SU-DHL-6 (cell line): ENCODE measurements around the gene TPSB2.

Experiments used
- H2AFZ ChIP-seq: fragments of 200-600 bp; sonication (generic); 2 replicates; pipeline ENCODE4 v1.6.1; 2014; ENCODE audit warnings: low read depth, mild to moderate bottlenecking, moderate library complexity, mixed read lengths, antibody characterized with exemption, low read length; ENCODE audit not compliant: severe bottlenecking
- H3F3A ChIP-seq: fragments of 200-600 bp; shearing (Covaris generic); 2 replicates; pipeline ENCODE4 v1.6.0; 2016; ENCODE audit warnings: antibody characterized with exemption, mild to moderate bottlenecking; ENCODE audit not compliant: insufficient read depth
- H3K27ac ChIP-seq: fragments of 200-600 bp; sonication (generic); 2 replicates; pipeline ENCODE4 v1.5.1; 2016; ENCODE audit warnings: low read depth, mild to moderate bottlenecking, low read length, moderate library complexity, mixed read lengths
- H3K27me3 ChIP-seq: fragments of 200-600 bp; sonication (generic), shearing (Covaris generic); 2 replicates; pipeline ENCODE4 v1.6.0; 2014; ENCODE audit warnings: mild to moderate bottlenecking, low read length
- H3K36me3 ChIP-seq: fragments of 200-600 bp; sonication (generic); 2 replicates; pipeline ENCODE4 v1.6.1; 2014; ENCODE audit warnings: mild to moderate bottlenecking, low read length, mixed read lengths
- H3K4me2 ChIP-seq: fragments of 300-600, 200-600 bp; shearing (Covaris generic), sonication (generic); 2 replicates; pipeline ENCODE4 v1.6.0; 2014; ENCODE audit warnings: low read length, low read depth, mild to moderate bottlenecking; ENCODE audit not compliant: poor library complexity, severe bottlenecking
- H3K4me3 ChIP-seq: fragments of 200-600 bp; sonication (generic); 2 replicates; pipeline ENCODE4 v1.5.1; 2014; ENCODE audit warnings: antibody characterized with exemption, low read length, mild to moderate bottlenecking, mixed read lengths; ENCODE audit not compliant: insufficient read depth, poor library complexity, severe bottlenecking
- H3K79me2 ChIP-seq: fragments of 200-600 bp; sonication (generic); 2 replicates; pipeline ENCODE4 v1.6.1; 2014; ENCODE audit warnings: mild to moderate bottlenecking, low read length, moderate library complexity; ENCODE audit not compliant: insufficient read depth
- H3K9ac ChIP-seq: fragments of 200-600 bp; sonication (generic); 2 replicates; pipeline ENCODE4 v1.7.0; 2014; ENCODE audit warnings: mild to moderate bottlenecking, low read length
- H3K9me2 ChIP-seq: fragments of 200-600 bp; sonication (generic); replicated peaks from 2 replicates; pipeline ENCODE4 v1.6.1; 2014; ENCODE audit warnings: low read length; ENCODE audit not compliant: insufficient read depth
- H3K9me3 ChIP-seq: fragments of 200-600 bp; sonication (generic); 2 replicates; pipeline ENCODE4 v1.6.1; 2014; ENCODE audit warnings: low read length, mixed read lengths; ENCODE audit not compliant: insufficient read depth
- H4K20me1 ChIP-seq: fragments of 200-600 bp; sonication (generic); 2 replicates; pipeline ENCODE4 v1.6.1; 2014; ENCODE audit warnings: low read depth, mild to moderate bottlenecking, antibody characterized with exemption, low read length, moderate library complexity, mixed read lengths
- EZH2phosphoT487 ChIP-seq: fragments of 200-600 bp; sonication (generic), shearing (Covaris generic); conservative IDR thresholded peaks from 2 replicates; pipeline ENCODE4 v1.6.1; 2018; ENCODE audit warnings: mild to moderate bottlenecking, antibody characterized with exemption, low read length, moderate library complexity, mixed read lengths
- TF ChIP-seq, protein P1 (sequence below): fragments of 200-600 bp; sonication (generic); IDR thresholded peaks from one replicate; pipeline ENCODE4 v1.5.1; 2017; ENCODE audit warnings: antibody characterized with exemption, mild to moderate bottlenecking, low read length, moderate library complexity; ENCODE audit not compliant: insufficient read depth, poor library complexity, severe bottlenecking

TPSB2 gene

DNA sequence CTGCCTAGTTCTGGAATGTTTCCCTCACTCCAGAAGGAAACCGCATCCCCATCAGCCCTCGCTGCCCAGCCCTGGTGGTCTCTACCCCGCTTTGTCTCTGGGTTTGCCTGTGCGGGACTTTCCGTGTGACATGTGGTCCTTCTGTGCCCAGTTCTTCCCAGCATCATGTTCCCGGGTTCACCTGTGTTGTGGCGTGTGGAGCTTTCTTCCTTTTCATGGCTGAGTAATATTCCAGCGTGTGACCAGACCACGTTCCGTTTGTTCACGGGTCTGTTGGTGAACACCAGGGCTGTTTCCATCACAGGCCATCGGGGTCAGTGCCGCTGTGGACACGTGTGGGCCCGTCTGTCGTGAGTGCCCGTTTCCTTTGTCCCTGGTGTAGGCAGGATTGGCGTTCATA lies 45.0 kb downstream of the TPSB2 start:
- TF ChIP-seq, protein P1, sequence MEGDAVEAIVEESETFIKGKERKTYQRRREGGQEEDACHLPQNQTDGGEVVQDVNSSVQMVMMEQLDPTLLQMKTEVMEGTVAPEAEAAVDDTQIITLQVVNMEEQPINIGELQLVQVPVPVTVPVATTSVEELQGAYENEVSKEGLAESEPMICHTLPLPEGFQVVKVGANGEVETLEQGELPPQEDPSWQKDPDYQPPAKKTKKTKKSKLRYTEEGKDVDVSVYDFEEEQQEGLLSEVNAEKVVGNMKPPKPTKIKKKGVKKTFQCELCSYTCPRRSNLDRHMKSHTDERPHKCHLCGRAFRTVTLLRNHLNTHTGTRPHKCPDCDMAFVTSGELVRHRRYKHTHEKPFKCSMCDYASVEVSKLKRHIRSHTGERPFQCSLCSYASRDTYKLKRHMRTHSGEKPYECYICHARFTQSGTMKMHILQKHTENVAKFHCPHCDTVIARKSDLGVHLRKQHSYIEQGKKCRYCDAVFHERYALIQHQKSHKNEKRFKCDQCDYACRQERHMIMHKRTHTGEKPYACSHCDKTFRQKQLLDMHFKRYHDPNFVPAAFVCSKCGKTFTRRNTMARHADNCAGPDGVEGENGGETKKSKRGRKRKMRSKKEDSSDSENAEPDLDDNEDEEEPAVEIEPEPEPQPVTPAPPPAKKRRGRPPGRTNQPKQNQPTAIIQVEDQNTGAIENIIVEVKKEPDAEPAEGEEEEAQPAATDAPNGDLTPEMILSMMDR: no peak
- no peak for TF ChIP-seq EZH2phosphoT487
- no peaks in the 10 kb centered on the region for H3K9me2 ChIP-seq
- no peaks in the 10 kb centered on the region for H3F3A ChIP-seq
- H3K36me3 ChIP-seq: no peaks in the 10 kb centered on the region
- H4K20me1 ChIP-seq: no peaks in the 10 kb centered on the region
- H3K79me2 ChIP-seq: no peaks in the 10 kb centered on the region
- no peak overlapping the region for H3K9ac ChIP-seq
- H3K4me3 ChIP-seq: no peak overlapping the region
- no peaks in the 10 kb centered on the region for H3K9me3 ChIP-seq
- no peak overlapping the region for H3K4me2 ChIP-seq
- no peak overlapping the region for H2AFZ ChIP-seq
- no peak overlapping the region for H3K27ac ChIP-seq
- no peaks in the 10 kb centered on the region for H3K27me3 ChIP-seq

- Histone ChIP-seq H3K4me2 (no peak overlapping the region), H3K9ac (no peak overlapping the region), H3K27ac (no peak overlapping the region), H3K9me3 (no peaks in the 10 kb centered on the region), H3K9me2 (no peaks in the 10 kb centered on the region), H3K79me2 (no peaks in the 10 kb centered on the region), H4K20me1 (no peaks in the 10 kb centered on the region), H3K4me3 (no peak overlapping the region), H3K36me3 (no peaks in the 10 kb centered on the region), H3K27me3 (no peaks in the 10 kb centered on the region), H2AFZ (no peak overlapping the region), H3F3A (no peaks in the 10 kb centered on the region)
- TF ChIP-seq, protein P1: no peak
- TF ChIP-seq EZH2phosphoT487: no peak
Observed at GRCh38 chr16:1184156-1184868, 45.7 kb downstream of the TPSB2 start.

GRCh38 chr16:1182950-1183907 lies 46.8 kb downstream of the TPSB2 start:
- Histone ChIP-seq H2AFZ (no peak overlapping the region), H3K36me3 (no peaks in the 10 kb centered on the region), H3K9me2 (no peaks in the 10 kb centered on the region), H3F3A (no peaks in the 10 kb centered on the region), H3K4me3 (no peak overlapping the region), H3K79me2 (no peaks in the 10 kb centered on the region), H4K20me1 (no peaks in the 10 kb centered on the region), H3K9ac (no peak overlapping the region), H3K4me2 (no peak overlapping the region), H3K27ac (no peak overlapping the region), H3K27me3 (no peaks in the 10 kb centered on the region), H3K9me3 (no peaks in the 10 kb centered on the region)
- TF ChIP-seq EZH2phosphoT487: no peak
- TF ChIP-seq, protein P1: no peak
